ACC112 (cell line): ENCODE results near the gene AXL.

Source experiments
- H2AFZ ChIP-seq: fragments of 200-600 bp; sonication (generic); one replicate; pipeline ENCODE4 v1.6.0; 2017; ENCODE audit warnings: antibody characterized with exemption, low read length; ENCODE audit not compliant: unreplicated experiment
- H3K27ac ChIP-seq: fragments of 200-600 bp; sonication (generic); 2 replicates; pipeline ENCODE4 v1.5.1; 2014; ENCODE audit warnings: low read depth, mild to moderate bottlenecking, antibody characterized with exemption, low read length, moderate library complexity
- H3K27me3 ChIP-seq: fragments of 200-600 bp; sonication (generic); 2 replicates; pipeline ENCODE4 v1.6.1; 2014; ENCODE audit warnings: mild to moderate bottlenecking, antibody characterized with exemption, low read length, moderate library complexity, mixed read lengths; ENCODE audit not compliant: insufficient read depth
- H3K36me3 ChIP-seq: fragments of 200-600 bp; sonication (generic); 2 replicates; pipeline ENCODE4 v1.6.1; 2016; ENCODE audit warnings: mild to moderate bottlenecking, antibody characterized with exemption, low read length, moderate library complexity, mixed read lengths; ENCODE audit not compliant: insufficient read depth
- H3K4me1 ChIP-seq: fragments of 200-600 bp; sonication (generic); one replicate; pipeline ENCODE4 v1.6.1; 2016; ENCODE audit warnings: low read length, mixed read lengths; ENCODE audit not compliant: insufficient read depth, unreplicated experiment, control insufficient read depth
- H3K4me3 ChIP-seq: fragments of 200-600 bp; sonication (generic); 2 replicates; pipeline ENCODE4 v1.5.1; 2014; ENCODE audit warnings: mild to moderate bottlenecking, low read depth, low read length
- H3K79me2 ChIP-seq: fragments of 200-600 bp; sonication (generic); one replicate; pipeline ENCODE4 v1.6.0; 2016; ENCODE audit warnings: low read length; ENCODE audit not compliant: control insufficient read depth, unreplicated experiment, insufficient read depth

The AXL gene

GRCh38 chr19:41302624-41303351 is 83.8 kb downstream of the AXL start:
- no peak overlapping the region for H3K27ac ChIP-seq
- peaks cover 18% of the 10 kb centered on the region for H3K4me1 ChIP-seq
- no peak overlapping the region for H2AFZ ChIP-seq
- H3K36me3 ChIP-seq: peaks cover 7% of the 10 kb centered on the region; the same call in 1 of the 2 replicates
- H3K4me3 ChIP-seq: no peak overlapping the region
- H3K79me2 ChIP-seq: no peaks in the 10 kb centered on the region
- H3K27me3 ChIP-seq: no peaks in the 10 kb centered on the region

- no peak overlapping the region for H2AFZ ChIP-seq
- no peak overlapping the region for H3K4me3 ChIP-seq
- H3K36me3 ChIP-seq: peaks cover 7% of the 10 kb centered on the region; the same call in 1 of the 2 replicates
- H3K4me1 ChIP-seq: peaks cover 13% of the 10 kb centered on the region
- H3K79me2 ChIP-seq: no peaks in the 10 kb centered on the region
- H3K27me3 ChIP-seq: no peaks in the 10 kb centered on the region
- no peak overlapping the region for H3K27ac ChIP-seq
Observed at GRCh38 chr19:41303954-41304353, 84.9 kb downstream of the AXL start.

- Histone ChIP-seq H3K4me1 (peaks cover 11% of the 10 kb centered on the region), H3K4me3 (no peak overlapping the region), H3K27me3 (no peaks in the 10 kb centered on the region), H3K27ac (no peak overlapping the region), H3K79me2 (no peaks in the 10 kb centered on the region), H2AFZ (no peak overlapping the region), H3K36me3 (peaks cover 7% of the 10 kb centered on the region; the same call in 1 of the 2 replicates)
Observed at GRCh38 chr19:41304706-41305483, 85.9 kb downstream of the AXL start.

- no peak overlapping the region for H3K27ac ChIP-seq
- no peaks in the 10 kb centered on the region for H3K27me3 ChIP-seq
- no peak overlapping the region for H2AFZ ChIP-seq
- H3K4me3 ChIP-seq: no peak overlapping the region
- H3K36me3 ChIP-seq: peaks cover 7% of the 10 kb centered on the region; the same call in 1 of the 2 replicates
- H3K79me2 ChIP-seq: peaks cover 3% of the 10 kb centered on the region
- peaks cover 13% of the 10 kb centered on the region for H3K4me1 ChIP-seq
Observed at GRCh38 chr19:41305927-41306793, 87.1 kb downstream of the AXL start.

- H3K4me3 ChIP-seq: no peak overlapping the region
- no peaks in the 10 kb centered on the region for H3K27me3 ChIP-seq
- peaks cover 14% of the 10 kb centered on the region for H3K4me1 ChIP-seq
- H3K27ac ChIP-seq: peak overlapping the region; percentile 78; the same call in 1 of the 2 replicates
- H2AFZ ChIP-seq: no peak overlapping the region
- peaks cover 5% of the 10 kb centered on the region for H3K79me2 ChIP-seq
- H3K36me3 ChIP-seq: 0 out of 2 replicates have a peak, but pooled peaks cover 4% of the 10 kb centered on the region
Observed at GRCh38 chr19:41307090-41307875, 88.3 kb downstream of the AXL start.

- Histone ChIP-seq H3K36me3 (0 out of 2 replicates have a peak, but pooled peaks cover 4% of the 10 kb centered on the region), H2AFZ (no peak overlapping the region), H3K4me3 (no peak overlapping the region), H3K79me2 (peaks cover 8% of the 10 kb centered on the region), H3K27me3 (no peaks in the 10 kb centered on the region), H3K27ac (peak overlapping the region; percentile 78), H3K4me1 (peaks cover 14% of the 10 kb centered on the region)
Observed at GRCh38 chr19:41307954-41308449, 89.0 kb downstream of the AXL start.

GRCh38 chr19:41308450-41309179 is 89.6 kb downstream of the AXL start:
- H3K4me1 ChIP-seq: peaks cover 14% of the 10 kb centered on the region
- no peak overlapping the region for H2AFZ ChIP-seq
- peak overlapping the region; percentile 90 for H3K27ac ChIP-seq
- 0 out of 2 replicates have a peak, but pooled peaks cover 4% of the 10 kb centered on the region for H3K36me3 ChIP-seq
- H3K79me2 ChIP-seq: peaks cover 10% of the 10 kb centered on the region
- no peaks in the 10 kb centered on the region for H3K27me3 ChIP-seq
- peak overlapping the region; percentile 95 for H3K4me3 ChIP-seq

- Histone ChIP-seq H3K27me3 (no peaks in the 10 kb centered on the region), H2AFZ (peak overlapping the region; percentile 67), H3K4me3 (peak overlapping the region; percentile 95), H3K36me3 (0 out of 2 replicates have a peak, but pooled peaks cover 3% of the 10 kb centered on the region), H3K4me1 (peaks cover 14% of the 10 kb centered on the region), H3K79me2 (peaks cover 10% of the 10 kb centered on the region), H3K27ac (peak overlapping the region; percentile 90)
Observed at GRCh38 chr19:41309180-41310032, 90.4 kb downstream of the AXL start.
